CD4-positive, alpha-beta T cell treated with Interleukin-1 beta for 1 hour (primary cell): Measurements from ENCODE around the gene DBH.

Source experiments
- DNase-seq, 2 donors: peaks; one replicate each; pipeline ENCODE4 v3.0.0-alpha.2; 2020 to 2022

DBH gene

GRCh38 chr9:133627341-133627740 lies 8.8 kb upstream of the DBH start:
- DNase-seq = no peak

GRCh38 chr9:133628766-133629165 lies 7.4 kb upstream of the DBH start:
- DNase-seq = no peak

GRCh38 chr9:133629221-133630110 lies 6.7 kb upstream of the DBH start:
- no peak for DNase-seq

GRCh38 chr9:133631111-133631510 lies 5.1 kb upstream of the DBH start:
- DNase-seq = no peak

GRCh38 chr9:133632806-133633680 lies 3.1 kb upstream of the DBH start:
- DNase-seq = no peak

- DNase-seq = no peak
These were observed 2.5 kb upstream of the DBH start for GRCh38 chr9:133633681-133634080.

GRCh38 chr9:133634081-133634691 lies 2.0 kb upstream of the DBH start:
- DNase-seq = no peak

- DNase-seq = no peak
These were observed 1.1 kb upstream of the DBH start for GRCh38 chr9:133635098-133635497.

- no peak for DNase-seq
These were observed 739 bp downstream of the DBH start for GRCh38 chr9:133636902-133637301.

- no peak for DNase-seq
These were observed 1.4 kb downstream of the DBH start for GRCh38 chr9:133637451-133638055.

GRCh38 chr9:133638076-133638475 lies 1.9 kb downstream of the DBH start:
- no peak for DNase-seq

GRCh38 chr9:133638711-133639110 lies 2.5 kb downstream of the DBH start:
- no peak for DNase-seq

GRCh38 chr9:133639613-133640012 lies 3.5 kb downstream of the DBH start:
- no peak for DNase-seq

GRCh38 chr9:133640160-133640559 lies 4.0 kb downstream of the DBH start:
- no peak for DNase-seq

GRCh38 chr9:133640580-133641395 lies 4.6 kb downstream of the DBH start:
- DNase-seq = no peak

- no peak for DNase-seq
These were observed 5.2 kb downstream of the DBH start for GRCh38 chr9:133641396-133641655.

- no peak for DNase-seq
These were observed 5.9 kb downstream of the DBH start for GRCh38 chr9:133641861-133642595.

GRCh38 chr9:133642708-133643361 lies 6.7 kb downstream of the DBH start:
- no peak for DNase-seq

- no peak for DNase-seq
These were observed 7.2 kb downstream of the DBH start for GRCh38 chr9:133643362-133643755.

GRCh38 chr9:133643978-133644760 lies 8.0 kb downstream of the DBH start:
- DNase-seq = no peak
